ENCODE data around the gene PUM2. TPM values are rescaled to one million over a fixed set of nuclear protein-coding genes. Genes with fewer than 3 reads are reported as not detected.
A peak's percentile ranks its signal among the peaks of the same experiment; 100 is the strongest.

The PUM2 gene
- total RNA-seq, 2 donors from 2014 or later = 87.7 to 119 TPM

GRCh38 chr2:20330192-20330591, 20.5 kb downstream of the PUM2 start:
- Histone ChIP-seq H3K36me3 (no peaks in the 10 kb centered on the region), H3K9me3 (no peaks in the 10 kb centered on the region), H3K9ac (ENCODE audit: low read depth in 2 of 2, low read length in 2 of 2) (no peak overlapping the region), H3K27ac (no peak overlapping the region), H3K27me3 (no peaks in the 10 kb centered on the region), H3K4me1 (no peaks in the 10 kb centered on the region), H3K4me3 (no peak overlapping the region)
- intact Hi-C loops (cut with DNase I) = no loop called here
- no peak for TF ChIP-seq CTCF (IDR thresholded peaks at IDR 0.05)
- no peak for DNase-seq

GRCh38 chr2:20327370-20327769, 23.3 kb downstream of the PUM2 start:
- Histone ChIP-seq H3K27ac (no peak overlapping the region), H3K36me3 (no peaks in the 10 kb centered on the region), H3K4me3 (no peak overlapping the region), H3K9ac (ENCODE audit: low read depth in 2 of 2, low read length in 2 of 2) (no peak overlapping the region), H3K27me3 (no peaks in the 10 kb centered on the region), H3K9me3 (no peaks in the 10 kb centered on the region), H3K4me1 (no peaks in the 10 kb centered on the region)
- intact Hi-C loops (cut with DNase I) = no loop called here
- no peak for DNase-seq
- no peak for TF ChIP-seq CTCF (IDR thresholded peaks at IDR 0.05)

- H3K27ac ChIP-seq = no peak overlapping the region
- intact Hi-C loops (cut with DNase I) = no loop called here
- peak; percentile 53 for DNase-seq
- no peaks in the 10 kb centered on the region for H3K36me3 ChIP-seq
- H3K4me3 ChIP-seq = no peak overlapping the region
- H3K9me3 ChIP-seq = no peaks in the 10 kb centered on the region
- TF ChIP-seq CTCF (IDR thresholded peaks at IDR 0.05) = peak; percentile 71
- no peaks in the 10 kb centered on the region for H3K4me1 ChIP-seq
- H3K27me3 ChIP-seq = no peaks in the 10 kb centered on the region
- no peak overlapping the region for H3K9ac ChIP-seq (ENCODE audit: low read depth in 2 of 2, low read length in 2 of 2)
These were observed 24.4 kb downstream of the PUM2 start for GRCh38 chr2:20326163-20326780.

GRCh38 chr2:20322527-20323300, 27.9 kb downstream of the PUM2 start:
- intact Hi-C loops (cut with DNase I) = no loop called here
- no peaks in the 10 kb centered on the region for H3K36me3 ChIP-seq
- H3K27me3 ChIP-seq = no peaks in the 10 kb centered on the region
- no peak for TF ChIP-seq CTCF (IDR thresholded peaks at IDR 0.05)
- no peaks in the 10 kb centered on the region for H3K4me1 ChIP-seq
- H3K4me3 ChIP-seq = no peak overlapping the region
- no peaks in the 10 kb centered on the region for H3K9me3 ChIP-seq
- no peak overlapping the region for H3K9ac ChIP-seq (ENCODE audit: low read depth in 2 of 2, low read length in 2 of 2)
- no peak overlapping the region for H3K27ac ChIP-seq
- DNase-seq = no peak

GRCh38 chr2:20317690-20318089, 33.0 kb downstream of the PUM2 start:
- no peaks in the 10 kb centered on the region for H3K27me3 ChIP-seq
- H3K9me3 ChIP-seq = no peaks in the 10 kb centered on the region
- intact Hi-C loops (cut with DNase I) = no loop called here
- DNase-seq = no peak
- H3K4me1 ChIP-seq = no peaks in the 10 kb centered on the region
- no peak for TF ChIP-seq CTCF (IDR thresholded peaks at IDR 0.05)
- H3K27ac ChIP-seq = no peak overlapping the region
- H3K4me3 ChIP-seq = no peak overlapping the region
- no peaks in the 10 kb centered on the region for H3K36me3 ChIP-seq
- no peak overlapping the region for H3K9ac ChIP-seq (ENCODE audit: low read depth in 2 of 2, low read length in 2 of 2)

Data from colonic mucosa (tissue), 4 donors.